Measurements from ENCODE around the gene QSER1. TPM values are rescaled to one million over a fixed set of nuclear protein-coding genes. Genes with fewer than 3 reads are reported as not detected.
"Not testable (repeated sequence)": the region's sequence is repeated elsewhere in the genome, so short reads cannot be mapped to it uniquely, and the experiment has no call there.

Gene QSER1
- total RNA-seq, 1 experiment from 2014 or later, result 30.2 TPM

GRCh38 chr11:32932196-32932595 is 39.6 kb downstream of the QSER1 start:
- no peak for DNase-seq (ENCODE audit: low read depth)

- no peak for DNase-seq (ENCODE audit: low read depth)
Measured at GRCh38 chr11:32935462-32936029, 42.9 kb downstream of the QSER1 start.

- DNase-seq (ENCODE audit: low read depth), result not testable (repeated sequence)
Measured at GRCh38 chr11:32936178-32936577, 43.6 kb downstream of the QSER1 start.

- not testable (repeated sequence) for DNase-seq (ENCODE audit: low read depth)
Measured at GRCh38 chr11:32937283-32937682, 44.7 kb downstream of the QSER1 start.

- DNase-seq (ENCODE audit: low read depth), result no peak
Measured at GRCh38 chr11:32939046-32939445, 46.4 kb downstream of the QSER1 start.

GRCh38 chr11:32939866-32940265 is 47.3 kb downstream of the QSER1 start:
- no peak for DNase-seq (ENCODE audit: low read depth)

- DNase-seq (ENCODE audit: low read depth), result no peak
Measured at GRCh38 chr11:32940865-32941264, 48.3 kb downstream of the QSER1 start.

GRCh38 chr11:32947978-32948377 is 55.4 kb downstream of the QSER1 start:
- DNase-seq (ENCODE audit: low read depth), result no peak

GRCh38 chr11:32949739-32950138 is 57.1 kb downstream of the QSER1 start:
- no peak for DNase-seq (ENCODE audit: low read depth)

GRCh38 chr11:32952421-32952820 is 59.8 kb downstream of the QSER1 start:
- DNase-seq (ENCODE audit: low read depth), result no peak

- DNase-seq (ENCODE audit: low read depth), result no peak
Measured at GRCh38 chr11:32953700-32954099, 61.1 kb downstream of the QSER1 start.

- DNase-seq (ENCODE audit: low read depth), result peak; percentile 54
Measured at GRCh38 chr11:32960553-32961164, 68.0 kb downstream of the QSER1 start.

- peak; percentile 79 for DNase-seq (ENCODE audit: low read depth)
Measured at GRCh38 chr11:32962016-32962415, 69.4 kb downstream of the QSER1 start.

GRCh38 chr11:32963721-32964120 is 71.1 kb downstream of the QSER1 start:
- no peak for DNase-seq (ENCODE audit: low read depth)

GRCh38 chr11:32968541-32968940 is 75.9 kb downstream of the QSER1 start:
- no peak for DNase-seq (ENCODE audit: low read depth)

- DNase-seq (ENCODE audit: low read depth), result not testable (repeated sequence)
Measured at GRCh38 chr11:32972233-32972632, 79.6 kb downstream of the QSER1 start.

- DNase-seq (ENCODE audit: low read depth), result no peak
Measured at GRCh38 chr11:32972781-32973180, 80.2 kb downstream of the QSER1 start.

GRCh38 chr11:32982626-32983025 is 90.0 kb downstream of the QSER1 start:
- DNase-seq (ENCODE audit: low read depth), result no peak

GRCh38 chr11:32983506-32983905 is 90.9 kb downstream of the QSER1 start:
- DNase-seq (ENCODE audit: low read depth), result no peak

GRCh38 chr11:32985600-32985999 is 93.0 kb downstream of the QSER1 start:
- no peak for DNase-seq (ENCODE audit: low read depth)

GRCh38 chr11:32987851-32988250 is 95.2 kb downstream of the QSER1 start:
- no peak for DNase-seq (ENCODE audit: low read depth)

- DNase-seq (ENCODE audit: low read depth), result no peak
Measured at GRCh38 chr11:32990481-32990880, 97.9 kb downstream of the QSER1 start.

- DNase-seq (ENCODE audit: low read depth), result no peak
Measured at GRCh38 chr11:32991427-32991826, 98.8 kb downstream of the QSER1 start.

GRCh38 chr11:32991898-32992297 is 99.3 kb downstream of the QSER1 start:
- no peak for DNase-seq (ENCODE audit: low read depth)

Data from LHCN-M2 (cell line).